Stimulated activated CD8-positive, alpha-beta memory T cell treated with anti-CD3 and anti-CD28 coated beads, Interleukin-4, amount 100 ng/mL, for 1 hour (primary cell): Measurements from ENCODE around the gene TAPBP.
"Not testable (repeated sequence)": the region's sequence is repeated elsewhere in the genome, so short reads cannot be mapped to it uniquely, and the experiment has no call there.

ENCODE experiments used
- DNase-seq, 2 donors: peaks; one replicate each; pipeline ENCODE4 v3.0.0-alpha.2; 2020; ENCODE audit warnings: low read depth in 2 of 2, low spot score in 1 of 2

The TAPBP gene

DNA sequence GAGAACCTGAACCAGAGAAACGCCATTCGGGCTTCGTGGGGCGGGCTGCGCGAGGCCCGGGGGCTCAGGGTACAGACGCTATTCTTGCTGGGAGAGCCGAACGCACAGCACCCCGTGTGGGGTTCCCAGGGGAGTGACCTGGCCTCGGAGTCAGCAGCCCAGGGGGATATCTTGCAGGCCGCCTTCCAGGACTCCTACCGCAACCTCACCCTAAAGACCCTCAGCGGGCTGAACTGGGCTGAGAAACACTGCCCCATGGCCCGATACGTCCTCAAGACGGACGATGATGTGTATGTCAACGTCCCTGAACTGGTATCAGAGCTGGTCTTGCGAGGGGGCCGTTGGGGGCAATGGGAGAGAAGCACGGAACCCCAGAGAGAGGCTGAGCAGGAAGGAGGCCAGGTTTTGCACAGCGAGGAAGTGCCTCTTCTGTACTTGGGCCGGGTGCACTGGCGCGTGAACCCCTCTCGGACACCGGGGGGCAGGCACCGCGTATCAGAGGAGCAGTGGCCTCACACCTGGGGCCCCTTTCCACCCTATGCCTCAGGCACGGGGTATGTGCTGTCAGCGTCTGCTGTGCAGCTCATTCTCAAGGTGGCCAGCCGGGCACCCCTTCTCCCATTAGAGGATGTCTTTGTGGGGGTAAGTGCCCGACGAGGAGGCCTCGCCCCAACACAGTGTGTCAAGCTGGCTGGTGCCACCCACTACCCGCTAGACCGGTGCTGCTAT lies 36.1 kb downstream of the TAPBP start:
- DNase-seq, result no peak

DNA sequence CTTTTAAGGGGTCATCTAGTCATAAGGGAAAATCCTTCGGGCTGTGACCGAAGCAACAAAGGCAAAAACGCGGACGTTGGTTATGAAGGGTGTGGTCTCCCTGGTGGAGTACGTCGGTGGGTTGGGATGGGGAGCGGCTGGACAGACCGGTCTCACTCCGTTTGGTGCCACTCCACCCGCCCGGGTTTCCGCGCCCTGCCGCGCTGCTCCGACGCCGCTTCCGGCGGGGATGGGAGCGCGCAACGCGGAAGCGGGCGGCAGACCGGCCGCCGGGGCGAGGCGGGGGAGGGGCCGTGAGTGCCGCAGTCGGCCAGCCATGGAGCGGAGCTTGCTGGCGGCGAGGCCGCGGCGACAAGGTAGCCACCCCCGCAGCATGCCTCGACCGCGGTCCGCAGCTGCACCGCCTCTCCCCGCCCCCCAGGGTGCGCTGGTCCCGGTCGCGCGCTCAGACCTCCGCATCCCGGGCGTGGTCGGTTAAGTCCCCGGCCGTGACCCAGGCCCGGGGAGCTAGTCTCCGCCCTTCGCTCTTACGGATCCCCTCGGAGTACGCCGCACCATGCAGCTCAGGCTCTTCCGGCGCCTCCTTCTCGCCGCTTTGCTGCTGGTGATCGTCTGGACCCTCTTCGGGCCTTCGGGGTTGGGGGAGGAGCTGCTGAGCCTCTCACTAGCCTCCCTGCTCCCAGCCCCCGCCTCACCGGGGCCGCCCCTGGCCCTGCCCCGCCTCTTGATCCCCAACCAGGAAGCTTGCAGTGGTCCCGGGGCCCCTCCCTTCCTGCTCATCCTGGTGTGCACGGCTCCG lies 36.8 kb downstream of the TAPBP start, which contains the start of gene B3GALT4:
TSS of gene B3GALT4 (plus strand) at position 260 of the 799 bp plus-strand sequence. CDS start at position 557, 297 bp downstream.
- DNase-seq, result peak in 1 of 2 donors; percentile 37

DNA sequence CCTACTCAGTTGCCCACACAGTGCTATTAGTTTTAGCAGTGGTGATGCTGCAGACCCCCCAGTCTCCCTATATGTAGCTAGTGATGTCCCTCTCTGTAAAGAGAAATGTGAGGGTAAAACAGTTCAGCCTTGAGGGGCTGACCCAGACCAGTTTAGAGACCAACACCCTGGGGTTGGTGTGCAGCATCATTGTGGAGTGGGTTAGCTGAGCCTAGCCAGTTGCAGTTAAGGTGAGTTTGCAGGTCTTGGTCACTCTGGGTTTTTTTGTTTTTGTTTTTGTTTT lies 37.4 kb downstream of the TAPBP start:
- no peak for DNase-seq

DNA sequence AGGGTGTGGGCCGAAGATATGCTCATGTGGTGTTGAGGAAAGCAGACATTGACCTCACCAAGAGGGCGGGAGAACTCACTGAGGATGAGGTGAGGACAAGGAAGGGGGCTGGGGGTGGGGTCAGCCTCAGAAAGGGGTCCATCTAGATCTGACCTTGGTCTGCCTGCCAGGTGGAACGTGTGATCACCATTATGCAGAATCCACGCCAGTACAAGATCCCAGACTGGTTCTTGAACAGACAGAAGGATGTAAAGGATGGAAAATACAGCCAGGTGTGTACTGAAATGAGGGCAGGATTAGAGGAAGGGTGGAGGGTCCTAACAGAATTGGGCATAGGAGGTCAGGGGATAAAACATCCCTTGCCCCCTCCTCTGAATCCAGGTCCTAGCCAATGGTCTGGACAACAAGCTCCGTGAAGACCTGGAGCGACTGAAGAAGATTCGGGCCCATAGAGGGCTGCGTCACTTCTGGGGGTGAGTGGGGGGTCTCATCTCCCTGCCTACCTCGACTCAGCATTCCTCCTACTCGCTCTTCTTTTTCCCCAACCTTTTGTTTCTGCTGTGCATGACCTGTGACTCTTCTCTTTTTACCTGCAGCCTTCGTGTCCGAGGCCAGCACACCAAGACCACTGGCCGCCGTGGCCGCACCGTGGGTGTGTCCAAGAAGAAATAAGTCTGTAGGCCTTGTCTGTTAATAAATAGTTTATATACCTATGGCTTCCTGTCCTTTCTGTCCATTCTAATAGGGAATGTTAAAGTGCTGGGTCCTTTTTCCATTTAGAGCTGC lies 37.9 kb downstream of the TAPBP start:
- not testable (repeated sequence) for DNase-seq

DNA sequence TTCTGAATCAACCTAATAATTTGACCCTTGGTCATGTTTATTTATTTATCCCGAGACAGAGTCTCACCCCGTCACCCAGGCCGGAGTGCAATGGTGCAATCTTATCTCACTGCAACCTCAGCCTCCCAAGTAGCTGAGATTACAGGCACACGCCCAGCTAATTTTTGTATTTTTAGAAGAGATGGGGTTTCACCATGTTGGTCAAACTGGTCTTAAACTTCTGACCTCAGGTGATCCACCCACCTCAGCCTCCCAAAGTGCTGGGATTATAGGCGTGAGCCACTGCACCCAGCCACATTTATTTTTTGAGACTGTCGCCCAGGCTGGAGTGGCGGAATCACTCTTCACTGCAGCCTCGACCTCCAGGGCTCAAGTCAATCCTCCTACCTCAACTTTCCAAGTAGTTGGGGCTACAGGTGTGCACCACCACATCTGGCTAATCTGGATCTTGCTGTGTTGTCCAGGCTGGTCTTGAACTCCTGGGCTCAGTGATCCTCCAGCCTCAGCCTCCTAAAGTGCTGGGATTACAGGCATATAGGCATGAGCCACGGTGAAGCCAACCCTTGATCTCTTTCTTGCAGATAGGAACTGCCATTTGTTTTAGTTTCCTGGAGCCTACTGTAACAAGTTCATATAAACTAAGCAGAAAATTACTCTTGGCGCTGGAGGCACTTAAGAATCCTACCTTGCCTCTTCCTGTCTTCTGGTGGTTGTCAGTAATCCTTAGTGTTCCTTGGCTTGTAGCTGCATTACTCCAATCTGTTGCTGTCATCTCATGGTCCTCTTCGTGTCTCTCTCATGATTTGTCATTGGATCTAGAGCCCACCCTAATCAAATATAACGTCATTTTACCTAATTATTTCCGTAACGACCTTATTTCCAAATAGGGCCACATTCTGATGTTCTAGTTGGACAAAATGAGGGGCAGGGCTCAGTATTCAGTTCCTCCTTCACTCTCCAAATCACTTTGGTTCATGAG lies 39.7 kb downstream of the TAPBP start:
- no peak for DNase-seq

DNA sequence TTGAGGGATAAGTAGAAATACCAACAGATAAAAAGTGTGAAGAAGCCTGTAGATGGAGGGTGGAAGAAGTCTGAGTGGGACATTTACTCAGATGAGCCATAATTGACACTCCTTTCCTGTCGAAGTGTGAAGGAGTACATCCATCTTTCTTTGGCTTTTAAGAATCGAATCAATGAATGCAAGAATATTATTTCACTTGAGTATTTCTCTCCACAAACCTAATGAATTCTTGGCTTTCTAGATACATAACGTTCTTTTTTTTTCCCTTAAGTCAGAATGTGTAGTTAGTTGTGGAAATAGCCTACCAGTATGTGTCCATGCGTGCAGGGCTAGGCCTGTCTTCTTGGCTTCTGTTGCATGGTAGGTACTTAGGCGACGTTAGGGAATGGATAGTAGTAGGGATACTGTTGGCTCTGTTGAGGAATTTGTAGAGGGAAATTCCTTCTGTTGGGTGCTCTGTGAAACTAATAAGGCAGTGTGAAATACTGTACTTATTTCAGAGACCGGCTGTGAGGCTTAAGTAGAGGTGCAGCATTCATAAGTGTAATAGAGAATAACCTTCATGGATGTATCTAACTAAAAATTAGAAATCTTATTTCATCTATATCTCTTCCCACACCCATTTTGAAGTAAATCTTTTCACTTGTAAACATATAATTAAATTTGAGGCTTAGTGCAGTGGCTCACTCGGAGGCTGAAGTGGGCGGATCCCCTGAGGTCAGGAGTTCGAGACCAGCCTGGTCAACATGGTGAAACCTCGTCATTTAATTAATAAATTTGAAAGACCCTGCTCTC lies 40.6 kb downstream of the TAPBP start:
- no peak for DNase-seq

DNA sequence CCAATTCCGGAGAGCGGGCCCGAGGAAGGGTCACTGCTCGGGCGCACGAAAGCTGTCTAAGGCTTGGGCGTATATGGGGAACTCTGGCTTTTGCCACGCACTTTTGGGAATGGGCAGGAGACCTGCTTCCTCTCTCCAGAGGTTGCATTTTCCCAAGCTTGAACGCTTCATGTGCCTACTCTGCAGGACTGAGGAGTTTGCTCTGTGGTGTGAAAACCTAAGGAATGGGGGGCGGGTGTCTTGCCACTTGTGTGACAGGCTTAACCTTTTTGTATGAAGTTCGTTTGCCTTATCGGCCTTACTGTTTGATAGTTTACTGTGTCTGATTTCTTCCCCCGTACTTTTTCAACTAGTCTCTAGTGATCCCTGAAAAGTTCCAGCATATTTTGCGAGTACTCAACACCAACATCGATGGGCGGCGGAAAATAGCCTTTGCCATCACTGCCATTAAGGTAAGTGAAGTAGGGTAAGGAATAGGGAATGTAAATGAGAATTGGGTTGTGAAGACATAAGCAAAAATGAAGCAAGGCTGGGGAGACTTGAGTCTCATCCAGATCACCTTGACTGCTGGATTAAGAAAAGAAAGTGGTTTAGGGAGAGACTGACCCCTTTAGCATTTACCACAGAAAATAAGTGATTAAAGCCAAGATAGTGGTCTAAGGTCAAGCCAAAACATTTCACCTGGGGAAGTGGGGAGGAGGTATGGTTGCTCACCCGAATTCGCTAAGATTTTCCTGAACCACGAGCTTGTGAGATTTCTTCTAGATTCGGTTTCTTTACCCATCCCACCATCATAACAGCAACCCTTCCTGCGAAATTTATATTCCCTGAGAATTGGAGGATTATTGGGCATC lies 41.4 kb downstream of the TAPBP start:
- DNase-seq, result no peak

DNA sequence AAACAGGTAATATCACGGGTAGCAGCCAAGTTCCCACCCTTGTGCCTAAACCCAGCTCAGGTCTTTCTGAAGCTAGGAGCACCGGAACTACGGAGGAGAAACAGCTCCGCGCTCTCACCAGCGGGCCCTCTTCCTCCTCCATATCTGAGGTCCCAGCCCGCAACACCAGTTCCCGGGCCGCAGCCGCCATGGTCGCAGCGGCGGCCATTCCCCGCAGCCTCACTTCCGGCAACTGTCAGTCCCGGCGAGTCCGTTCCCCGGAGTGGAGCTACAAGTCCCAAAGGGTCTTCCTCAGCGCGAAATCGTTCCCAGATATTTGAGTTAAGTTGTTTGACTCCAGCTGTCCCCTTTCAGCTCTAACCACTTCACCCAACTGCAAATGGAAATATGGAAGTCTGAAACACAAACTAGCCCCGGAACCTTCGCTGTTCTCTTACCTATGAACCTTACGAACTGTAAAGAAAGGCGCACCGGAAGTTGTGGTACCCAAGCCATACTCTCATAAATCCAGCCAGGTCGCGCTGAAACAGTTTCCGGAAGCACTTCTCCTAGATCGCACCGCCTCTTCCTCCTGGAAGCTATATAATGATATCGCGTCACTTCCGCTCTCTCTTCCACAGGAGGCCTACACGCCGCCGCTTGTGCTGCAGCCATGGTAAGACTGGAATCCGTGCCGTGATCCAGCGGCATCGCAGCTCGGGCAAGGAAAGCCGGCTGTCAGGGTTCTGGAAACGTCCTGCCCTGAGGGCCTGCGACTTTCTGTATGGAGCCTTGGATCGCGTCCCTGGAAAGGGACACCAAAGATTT lies 42.2 kb downstream of the TAPBP start, which contains the start of the genes RPS18 and VPS52:
TSS of gene RPS18 (plus strand) at position 608 of the 807 bp plus-strand sequence. CDS start at position 653, 45 bp downstream.
TSS of gene VPS52 (minus strand) at position 409 of the 807 bp plus-strand sequence. CDS start at position 208, 201 bp downstream.
- peak; percentile 72 to 83 for DNase-seq

DNA sequence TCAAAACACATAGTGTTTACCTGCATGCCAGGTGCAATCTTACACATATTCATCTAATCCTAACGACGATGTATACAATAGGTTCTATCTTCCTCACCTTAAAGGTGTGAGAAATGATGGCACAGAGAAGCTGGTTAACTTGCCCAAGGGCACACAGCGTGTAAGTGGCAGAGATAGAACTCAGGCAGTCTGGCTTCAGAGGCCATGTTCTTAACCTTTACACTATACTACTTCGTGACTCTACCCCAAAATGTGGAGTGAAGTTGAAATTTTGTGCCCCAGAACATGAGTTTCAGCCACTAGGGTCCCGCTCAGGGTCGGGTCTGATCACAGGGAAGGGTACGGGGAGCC lies 42.8 kb downstream of the TAPBP start:
- no peak for DNase-seq

DNA sequence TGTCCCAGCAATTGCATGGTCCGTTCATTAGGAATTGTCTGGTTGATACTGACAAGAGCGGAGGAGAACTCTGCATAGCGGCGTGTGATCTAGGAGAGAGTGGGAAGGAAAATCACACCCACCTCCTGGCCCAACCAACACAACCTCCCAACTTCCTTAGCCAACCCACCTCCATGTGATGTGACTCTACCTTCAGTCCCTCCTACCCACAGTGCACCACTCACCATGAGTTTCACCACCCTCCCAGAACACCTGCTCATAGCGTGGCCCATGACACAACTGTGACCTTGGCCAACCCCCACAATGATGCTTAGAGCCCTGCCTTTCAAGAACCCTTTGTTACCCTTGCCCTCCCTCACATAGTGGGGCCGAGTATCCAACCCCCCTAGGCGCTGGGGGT lies 49.9 kb downstream of the TAPBP start:
- DNase-seq, result no peak

DNA sequence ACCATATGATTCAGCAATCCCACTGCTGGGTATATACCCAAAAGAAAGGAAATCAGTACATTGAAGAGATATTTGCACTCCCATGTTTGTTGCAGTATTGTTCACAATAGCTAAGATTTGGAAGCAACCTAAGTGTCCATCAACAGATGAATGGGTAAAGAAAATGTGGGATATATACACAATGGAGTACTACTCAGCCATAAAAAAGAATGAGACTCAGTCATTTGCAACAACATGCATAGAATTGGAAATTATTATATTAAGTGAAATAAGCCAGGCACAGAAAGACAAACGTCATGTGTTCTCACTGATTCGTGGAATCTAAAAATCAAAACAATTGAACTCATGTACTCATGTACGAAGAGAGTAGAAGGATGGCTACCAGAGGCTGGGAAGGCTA lies 51.4 kb downstream of the TAPBP start:
- DNase-seq, result not testable (repeated sequence)

DNA sequence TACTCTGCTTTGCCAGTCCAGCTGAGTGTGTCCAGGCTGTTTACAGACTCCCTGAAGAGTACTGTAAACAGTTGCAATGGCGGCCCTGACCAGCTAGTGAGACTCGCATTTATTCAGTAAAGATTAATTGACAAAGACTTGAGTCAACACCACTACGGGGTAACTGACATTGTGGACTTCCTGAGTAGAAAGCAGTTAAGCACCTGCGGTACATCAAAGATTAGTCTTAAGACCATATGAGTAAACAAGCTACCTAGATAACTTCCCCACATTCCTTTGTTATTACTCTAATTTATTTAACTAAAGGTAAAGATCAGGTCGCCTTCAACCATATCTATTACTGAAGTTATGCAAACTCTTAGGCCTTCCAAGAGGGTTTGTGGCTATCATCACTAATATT lies 54.8 kb downstream of the TAPBP start:
- no peak for DNase-seq

DNA sequence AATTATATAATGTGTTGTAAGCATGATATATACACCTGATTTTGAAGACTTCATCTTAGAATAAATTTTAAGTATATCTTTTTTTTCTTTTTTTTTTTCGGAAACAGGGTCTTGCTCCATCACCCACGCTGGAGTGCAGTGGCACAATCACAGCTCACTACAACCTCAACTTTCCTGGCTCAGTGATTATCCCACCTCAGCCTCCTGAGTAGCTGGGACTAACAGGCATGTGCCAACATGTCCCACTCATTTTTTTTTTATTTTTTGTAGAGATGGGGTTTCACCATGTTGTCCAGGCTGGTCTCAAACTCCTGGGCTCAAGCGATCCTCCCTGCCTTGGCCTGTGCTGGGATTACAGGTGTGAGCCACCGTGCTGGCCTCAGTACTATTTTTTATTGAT lies 59.3 kb downstream of the TAPBP start:
- DNase-seq, result no peak

DNA sequence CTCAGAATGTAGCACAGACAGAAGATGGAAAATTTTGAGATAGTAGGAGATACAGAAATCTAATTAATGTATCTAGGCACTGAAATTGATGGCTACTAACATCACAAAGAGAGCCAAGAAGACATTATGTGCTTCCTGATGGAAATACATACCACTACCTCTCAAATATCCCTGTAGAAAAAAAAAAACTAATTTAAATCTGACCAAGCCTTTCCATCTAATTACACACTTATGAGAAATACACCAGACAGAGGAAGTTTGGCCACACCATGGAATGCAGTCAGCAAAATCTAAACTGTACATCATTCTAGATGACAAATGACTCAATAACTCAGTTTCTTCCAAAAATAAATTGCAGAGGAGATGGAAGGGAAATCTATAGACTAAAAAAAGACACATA lies 61.1 kb downstream of the TAPBP start:
- no peak for DNase-seq

DNA sequence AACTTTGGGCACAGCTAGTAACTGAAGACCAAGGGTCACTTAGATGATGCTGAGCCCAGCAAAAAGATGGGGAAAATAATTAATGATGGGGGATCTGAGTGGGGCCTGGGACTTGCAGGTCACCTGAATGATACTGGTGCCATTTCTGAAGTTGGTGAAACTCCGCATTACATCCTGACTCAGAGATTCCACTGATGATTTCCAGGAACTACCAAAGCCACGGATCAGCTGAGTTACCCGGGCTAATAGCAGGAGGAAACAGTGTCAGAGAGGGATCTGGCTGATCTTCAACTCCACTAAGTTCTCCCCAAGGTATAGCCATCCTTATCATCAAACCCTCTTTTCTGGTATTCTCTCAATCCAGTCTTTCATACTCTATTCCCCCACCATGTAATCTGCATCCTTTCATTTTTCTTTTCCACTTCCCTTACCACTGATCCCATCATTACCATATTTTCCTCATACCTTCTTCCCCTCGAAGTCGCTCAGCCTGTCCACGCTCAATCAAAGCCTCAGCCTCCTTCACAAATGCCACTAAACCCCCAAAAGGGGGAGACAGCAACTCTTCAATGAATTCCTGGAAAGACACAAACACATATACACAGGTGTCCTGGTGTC lies 62.4 kb downstream of the TAPBP start:
- DNase-seq, result no peak

DNA sequence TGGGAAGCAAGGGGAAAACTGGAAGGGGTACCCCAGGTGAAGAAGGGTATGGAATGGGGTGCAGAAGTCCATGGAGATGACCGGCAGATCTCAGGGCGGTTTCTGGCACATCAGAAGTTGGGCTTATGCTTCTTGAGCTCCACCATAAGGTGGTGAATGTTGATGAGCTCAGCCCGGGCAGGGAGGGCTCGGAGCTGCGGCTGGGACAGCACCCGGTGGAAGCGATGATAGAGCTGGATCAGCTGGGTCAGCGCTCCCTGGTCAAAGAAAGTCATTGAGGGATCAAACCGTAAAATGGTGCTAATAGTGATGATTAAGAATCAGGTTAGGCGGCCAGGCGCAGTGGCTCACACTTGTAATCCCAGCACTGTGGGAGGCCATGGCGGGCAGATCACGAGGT lies 63.1 kb downstream of the TAPBP start:
- no peak for DNase-seq
